GM12864 (cell line): Measurements from ENCODE around the gene CD8A.

Experiments used
- DNase-seq: peaks from one replicate; pipeline ENCODE4 v3.0.0-alpha.2; 2011; ENCODE audit warnings: low read depth
- H3K4me3 ChIP-seq: 2 replicates; pipeline ENCODE4 v1.5.1; 2011; ENCODE audit warnings: mild to moderate bottlenecking, low read depth, low read length, control low read depth
- CTCF ChIP-seq: IDR thresholded peaks from 2 replicates; pipeline ENCODE4 v1.5.1; 2011; ENCODE audit warnings: low read depth, mild to moderate bottlenecking, moderate library complexity, low read length, control low read depth, inconsistent platforms; ENCODE audit errors: missing control alignments

CD8A gene

GRCh38 chr2:86789687-86790133, 1.0 kb downstream of the CD8A start:
- no peak overlapping the region for H3K4me3 ChIP-seq
- DNase-seq = no peak
- TF ChIP-seq CTCF = no peak

- no peak overlapping the region for H3K4me3 ChIP-seq
- TF ChIP-seq CTCF = no peak
- no peak for DNase-seq
These were observed 1.6 kb downstream of the CD8A start for GRCh38 chr2:86788881-86789686.

- DNase-seq = no peak
- H3K4me3 ChIP-seq = no peak overlapping the region
- no peak for TF ChIP-seq CTCF
These were observed 2.5 kb downstream of the CD8A start for GRCh38 chr2:86788165-86788564.

GRCh38 chr2:86787736-86788135, 3.0 kb downstream of the CD8A start:
- no peak for DNase-seq
- no peak overlapping the region for H3K4me3 ChIP-seq
- TF ChIP-seq CTCF = no peak

GRCh38 chr2:86786001-86786536, 4.6 kb downstream of the CD8A start:
- H3K4me3 ChIP-seq = no peak overlapping the region
- DNase-seq = no peak
- no peak for TF ChIP-seq CTCF

GRCh38 chr2:86785456-86785855, 5.3 kb downstream of the CD8A start:
- H3K4me3 ChIP-seq = no peak overlapping the region
- DNase-seq = no peak
- TF ChIP-seq CTCF = no peak
